Spleen (tissue), 11 donors: ENCODE measurements around the gene AFF1. TPM values are rescaled to one million over a fixed set of nuclear protein-coding genes. Genes with fewer than 3 reads are reported as not detected.
A peak's percentile ranks its signal among the peaks of the same experiment; 100 is the strongest.

ENCODE experiments used
- DNase-seq: peaks from one replicate; pipeline ENCODE4 v3.0.0-alpha.2; 2020
- H3K27ac ChIP-seq, 8 donors: fragments of 200-600 bp; sonication (generic) in 7 of 8; 1 replicate in 4 of 8; 2 replicates in 4 of 8; pipeline versions ENCODE4 v1.5.0 to v1.8.0; 2016 to 2021; ENCODE audit warnings: inconsistent platforms in 4 of 8, mild to moderate bottlenecking in 4 of 8, moderate library complexity in 1 of 8
- H3K27me3 ChIP-seq, 7 donors: fragments of 200-600 bp; sonication (generic) in 6 of 7; replicated peaks in 1 of 7; 1 replicate in 4 of 7; 2 replicates in 3 of 7; pipeline versions ENCODE4 v1.5.0 to v1.8.0; 2016 to 2021; ENCODE audit warnings: inconsistent platforms in 3 of 7, mild to moderate bottlenecking in 1 of 7
- H3K36me3 ChIP-seq, 6 donors: fragments of 200-600 bp; sonication (generic) in 5 of 6; 1 replicate in 4 of 6; 2 replicates in 2 of 6; pipeline versions ENCODE4 v1.5.0 to v1.8.0; 2016 to 2021; ENCODE audit warnings: inconsistent platforms in 2 of 6
- H3K4me1 ChIP-seq, 6 donors: fragments of 200-600 bp; sonication (generic) in 5 of 6; 1 replicate in 3 of 6; 2 replicates in 3 of 6; pipeline versions ENCODE4 v1.5.0 to v1.8.0; 2016 to 2021; ENCODE audit warnings: inconsistent platforms in 3 of 6
- H3K4me3 ChIP-seq, 8 donors: fragments of 200-600 bp; sonication (generic) in 7 of 8; 1 replicate in 4 of 8; 2 replicates in 4 of 8; pipeline versions ENCODE4 v1.5.0 to v1.8.0; 2016 to 2021; ENCODE audit warnings: inconsistent platforms in 4 of 8, mild to moderate bottlenecking in 4 of 8, moderate library complexity in 2 of 8
- H3K9me3 ChIP-seq, 8 donors: fragments of 200-600 bp; sonication (generic) in 7 of 8; 1 replicate in 4 of 8; 2 replicates in 4 of 8; pipeline versions ENCODE4 v1.5.0 to v1.8.0; 2016 to 2021; ENCODE audit warnings: inconsistent platforms in 4 of 8
- CTCF ChIP-seq, 11 experiments: fragments of 200-600 bp in 7 of 11; fragments of 450-650 bp in 4 of 11; sonication (generic) in 4 of 11; IDR thresholded peaks in 8 of 11; conservative IDR thresholded peaks in 3 of 11; 1 replicate in 7 of 11; 2 replicates in 4 of 11; pipeline versions ENCODE4 v1.4.0 to v1.8.0; 2016 to 2021; ENCODE audit warnings: antibody characterized with exemption in 11 of 11, inconsistent platforms in 4 of 11, mild to moderate bottlenecking in 1 of 11
- POLR2A ChIP-seq, 3 donors: fragments of 450-650 bp; IDR thresholded peaks; one replicate each; pipeline ENCODE4 v1.5.1; 2017; ENCODE audit warnings: antibody characterized with exemption in 3 of 3, mild to moderate bottlenecking in 1 of 3
- POLR2AphosphoS5 ChIP-seq, 3 donors: sonication (generic); formaldehyde crosslinking; IDR thresholded peaks; one replicate each; pipeline ENCODE4 v1.5.1; 2017; ENCODE audit warnings: antibody characterized with exemption in 3 of 3
- WGBS, 5 donors: extraction: QIAGEN DNeasy Blood & Tissue Kit in 3 of 5; methylation state at CpG; one replicate each; pipeline versions ENCODE4 v1.1.5 to v1.1.7; 2013 to 2018; 5-methylcytosine and 5-hydroxymethylcytosine counted together
- intact Hi-C: fragments of 100-400 bp; cut with DNase I; formaldehyde crosslinking; loops from one replicate; pipeline ENCODE4 v1.15.0; 2023; ENCODE audit warnings: low total_unique reads
- polyA plus RNA-seq, 3 donors: library from polyadenylated mRNA; stranded (reverse); fragments of 200-250 nt; gene quantifications; one replicate each; pipeline ENCODE4 v1.2.1, GENCODE V29; 2013
- total RNA-seq, 7 donors: library from RNA; depleted of rRNA in 3 of 7; stranded (reverse); fragments of >200 nt in 3 of 7; fragmentation: NEBNext Ultra II Directional in 4 of 7; extraction: Animal tissue kit (Norgen Biotek cat#: 25700) in 4 of 7; gene quantifications; one replicate each; pipeline versions ENCODE4 v1.1.0 to v1.2.1, GENCODE V29; 2016 to 2021
- donor health status: healthy with polysubstance abuse.
- donor health status: DM: no; HTN: no; CAD: no; lungs with moderate emphysema.
- donor health status: DM: no; HTN: no; CAD: no.
- donor health status: Bipolar disorder and iron deficiency.
- donor health status: healthy.
- donor health status: DM: no; HTN: no; CAD: no.
- donor health status: DM: yes; HTN: yes; CAD: no.

Gene AFF1
- total and polyA plus RNA-seq, 10 donors: 4.4 to 119 (median 80.8) TPM

- 58 to 78% (median 70%) methylated on average over 3 of the region's 3 CpGs for WGBS, 5 donors
- Histone ChIP-seq H3K4me3 (peak overlapping the region in 2 of 8 donors; percentile 11 to 31), H3K36me3 (no peaks in the 10 kb centered on the region), H3K9me3 (no peaks in the 10 kb centered on the region), H3K4me1 (peaks cover 34 to 100% (median 91%) of the 10 kb centered on the region in 6 donors), H3K27me3 (no peaks in the 10 kb centered on the region), H3K27ac (peak overlapping the region in 7 of 8 donors; percentile 47 to 85 (median 66))
- intact Hi-C loops: no loop called here
- no peak for TF ChIP-seq POLR2A (IDR thresholded peaks at IDR 0.05)
- no peak for TF ChIP-seq CTCF (IDR thresholded peaks at IDR 0.05 in 8 of 11, conservative IDR thresholded peaks at IDR 0.05 in 3 of 11)
- TF ChIP-seq POLR2AphosphoS5 (IDR thresholded peaks at IDR 0.05): peak in 1 of 3 donors; percentile 32
- DNase-seq: no peak
These were observed 98.2 kb downstream of the AFF1 start for GRCh38 chr4:87032884-87033533.

GRCh38 chr4:87033902-87034301 is 99.1 kb downstream of the AFF1 start:
- Histone ChIP-seq H3K9me3 (no peaks in the 10 kb centered on the region), H3K4me3 (no peak overlapping the region), H3K36me3 (no peaks in the 10 kb centered on the region), H3K27ac (peak overlapping the region in 5 of 8 donors; percentile 47 to 85 (median 66)), H3K4me1 (peaks cover 39 to 100% (median 93%) of the 10 kb centered on the region in 6 donors), H3K27me3 (no peaks in the 10 kb centered on the region)
- no peak for DNase-seq
- intact Hi-C loops: no loop called here
- 76 to 92% (median 84%) methylated on average over 8 of the region's 8 CpGs for WGBS, 5 donors
- TF ChIP-seq CTCF (IDR thresholded peaks at IDR 0.05 in 8 of 11, conservative IDR thresholded peaks at IDR 0.05 in 3 of 11): no peak
- TF ChIP-seq POLR2A (IDR thresholded peaks at IDR 0.05): no peak
- no peak for TF ChIP-seq POLR2AphosphoS5 (IDR thresholded peaks at IDR 0.05)

GRCh38 chr4:87034527-87034926 is 99.7 kb downstream of the AFF1 start:
- intact Hi-C loops: no loop called here
- no peaks in the 10 kb centered on the region for H3K36me3 ChIP-seq
- H3K27ac ChIP-seq: peak overlapping the region in 2 of 8 donors; percentile 80 to 85
- TF ChIP-seq CTCF (IDR thresholded peaks at IDR 0.05 in 8 of 11, conservative IDR thresholded peaks at IDR 0.05 in 3 of 11) (no peak), POLR2AphosphoS5 (IDR thresholded peaks at IDR 0.05) (no peak), POLR2A (IDR thresholded peaks at IDR 0.05) (no peak)
- H3K27me3 ChIP-seq: no peaks in the 10 kb centered on the region
- no peak overlapping the region for H3K4me3 ChIP-seq
- no peak for DNase-seq
- peaks cover 42 to 100% (median 92%) of the 10 kb centered on the region in 6 donors for H3K4me1 ChIP-seq
- H3K9me3 ChIP-seq: no peaks in the 10 kb centered on the region
- WGBS, 5 donors: 68 to 84% (median 78%) methylated on average over 3 of the region's 3 CpGs

- no peak for TF ChIP-seq CTCF (IDR thresholded peaks at IDR 0.05 in 8 of 11, conservative IDR thresholded peaks at IDR 0.05 in 3 of 11)
- TF ChIP-seq POLR2A (IDR thresholded peaks at IDR 0.05): no peak
- TF ChIP-seq POLR2AphosphoS5 (IDR thresholded peaks at IDR 0.05): no peak
- DNase-seq: no peak
- Histone ChIP-seq H3K4me1 (peaks cover 37 to 100% (median 83%) of the 10 kb centered on the region in 6 donors), H3K27me3 (no peaks in the 10 kb centered on the region), H3K27ac (peak overlapping the region in 1 of 8 donors; percentile 8), H3K9me3 (no peaks in the 10 kb centered on the region), H3K4me3 (no peak overlapping the region), H3K36me3 (no peaks in the 10 kb centered on the region)
- intact Hi-C loops: no loop called here
- 76 to 86% (median 82%) methylated on average over 3 of the region's 3 CpGs for WGBS, 5 donors
These were observed 101.2 kb downstream of the AFF1 start for GRCh38 chr4:87035881-87036509.
